Measurements from ENCODE around the gene SLC15A5.

The SLC15A5 gene

DNA sequence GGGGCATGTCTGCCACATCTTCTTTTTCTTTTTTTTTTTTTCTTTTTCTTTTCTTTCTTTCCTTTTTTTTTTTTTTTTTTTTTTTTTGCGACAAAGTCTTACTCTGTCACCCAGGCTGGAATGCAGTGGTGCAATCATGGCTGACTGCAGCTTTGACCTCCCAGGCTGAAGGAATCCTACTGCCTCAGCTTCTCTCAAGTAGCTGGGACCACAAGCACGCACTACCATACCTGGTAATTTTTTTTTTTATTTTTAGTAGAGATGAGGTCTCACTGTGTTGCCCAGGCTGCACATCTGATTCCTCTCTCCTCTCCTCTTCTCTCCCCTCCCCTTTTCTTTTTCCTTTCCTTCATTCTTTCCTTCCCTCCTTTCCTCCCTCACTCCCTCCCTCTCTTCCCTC is 18.5 kb downstream of the SLC15A5 start:
- H3K27ac ChIP-seq (ENCODE audit: low read length), result no peak overlapping the region
- no peaks in the 10 kb centered on the region for H3K9me3 ChIP-seq (replicated peaks; ENCODE audit: insufficient read depth, low read length)
- H3K4me1 ChIP-seq (ENCODE audit: low read length), result no peaks in the 10 kb centered on the region
- H4K20me1 ChIP-seq (ENCODE audit: insufficient read depth, low read length), result no peaks in the 10 kb centered on the region
- no peaks in the 10 kb centered on the region for H3F3A ChIP-seq (ENCODE audit: insufficient read depth, low read length)
- H2AFZ ChIP-seq (ENCODE audit: low read length), result no peak overlapping the region
- no peak overlapping the region for H3K9ac ChIP-seq (ENCODE audit: low read length)
- no peaks in the 10 kb centered on the region for H3K79me2 ChIP-seq (ENCODE audit: low read length)
- H3K9me2 ChIP-seq (replicated peaks; ENCODE audit: insufficient read depth, low read length), result no peaks in the 10 kb centered on the region
- H3K4me2 ChIP-seq (ENCODE audit: low read depth, low read length), result no peak overlapping the region
- no peak for TF ChIP-seq EZH2phosphoT487 (IDR thresholded peaks at IDR 0.05; ENCODE audit: low read length)
- TF ChIP-seq EZH2 (optimal IDR thresholded peaks at IDR 0.05; ENCODE audit: low read depth, low read length), result no peak
- TF ChIP-seq, protein P1, sequence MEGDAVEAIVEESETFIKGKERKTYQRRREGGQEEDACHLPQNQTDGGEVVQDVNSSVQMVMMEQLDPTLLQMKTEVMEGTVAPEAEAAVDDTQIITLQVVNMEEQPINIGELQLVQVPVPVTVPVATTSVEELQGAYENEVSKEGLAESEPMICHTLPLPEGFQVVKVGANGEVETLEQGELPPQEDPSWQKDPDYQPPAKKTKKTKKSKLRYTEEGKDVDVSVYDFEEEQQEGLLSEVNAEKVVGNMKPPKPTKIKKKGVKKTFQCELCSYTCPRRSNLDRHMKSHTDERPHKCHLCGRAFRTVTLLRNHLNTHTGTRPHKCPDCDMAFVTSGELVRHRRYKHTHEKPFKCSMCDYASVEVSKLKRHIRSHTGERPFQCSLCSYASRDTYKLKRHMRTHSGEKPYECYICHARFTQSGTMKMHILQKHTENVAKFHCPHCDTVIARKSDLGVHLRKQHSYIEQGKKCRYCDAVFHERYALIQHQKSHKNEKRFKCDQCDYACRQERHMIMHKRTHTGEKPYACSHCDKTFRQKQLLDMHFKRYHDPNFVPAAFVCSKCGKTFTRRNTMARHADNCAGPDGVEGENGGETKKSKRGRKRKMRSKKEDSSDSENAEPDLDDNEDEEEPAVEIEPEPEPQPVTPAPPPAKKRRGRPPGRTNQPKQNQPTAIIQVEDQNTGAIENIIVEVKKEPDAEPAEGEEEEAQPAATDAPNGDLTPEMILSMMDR (IDR thresholded peaks at IDR 0.05; ENCODE audit: low read length), result no peak
- DNase-seq, result no peak
- no peaks in the 10 kb centered on the region for H3K27me3 ChIP-seq (replicated peaks; ENCODE audit: insufficient read depth, low read length)
- H3K36me3 ChIP-seq (replicated peaks; ENCODE audit: insufficient read depth, low read length), result no peaks in the 10 kb centered on the region
- no peak overlapping the region for H3K4me3 ChIP-seq (ENCODE audit: low read length)

DNA sequence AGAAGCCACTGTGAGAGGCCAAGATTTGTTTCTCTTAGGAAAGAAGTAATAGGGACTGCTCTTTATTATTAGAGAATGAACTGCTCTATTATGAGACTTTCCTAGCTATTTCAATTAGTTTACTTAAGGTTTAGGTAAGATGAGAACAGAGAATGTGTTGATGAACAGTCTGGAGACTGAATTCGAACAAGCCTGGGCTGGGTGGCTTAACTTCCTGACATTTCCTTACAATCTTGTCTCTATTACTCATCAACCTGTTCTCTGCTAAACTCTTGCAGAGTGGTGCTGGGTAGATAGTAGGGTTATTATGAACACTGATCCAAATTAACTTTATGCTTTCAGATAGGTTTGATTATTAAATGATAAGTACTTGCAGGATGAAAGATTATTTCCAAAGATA is 31.2 kb downstream of the SLC15A5 start:
- no peaks in the 10 kb centered on the region; the same call in 1 of the 2 replicates for H3K9me2 ChIP-seq (replicated peaks; ENCODE audit: insufficient read depth, low read length)
- H3K4me1 ChIP-seq (ENCODE audit: low read length), result no peaks in the 10 kb centered on the region
- no peaks in the 10 kb centered on the region for H4K20me1 ChIP-seq (ENCODE audit: insufficient read depth, low read length)
- no peak overlapping the region for H3K27ac ChIP-seq (ENCODE audit: low read length)
- H3K27me3 ChIP-seq (replicated peaks; ENCODE audit: insufficient read depth, low read length), result no peaks in the 10 kb centered on the region
- no peak for DNase-seq
- H3K79me2 ChIP-seq (ENCODE audit: low read length), result no peaks in the 10 kb centered on the region
- no peaks in the 10 kb centered on the region for H3K9me3 ChIP-seq (replicated peaks; ENCODE audit: insufficient read depth, low read length)
- no peak overlapping the region for H3K4me3 ChIP-seq (ENCODE audit: low read length)
- H3K4me2 ChIP-seq (ENCODE audit: low read depth, low read length), result no peak overlapping the region
- H3F3A ChIP-seq (ENCODE audit: insufficient read depth, low read length), result no peaks in the 10 kb centered on the region
- TF ChIP-seq EZH2 (optimal IDR thresholded peaks at IDR 0.05; ENCODE audit: low read depth, low read length), result no peak
- TF ChIP-seq EZH2phosphoT487 (IDR thresholded peaks at IDR 0.05; ENCODE audit: low read length), result no peak
- TF ChIP-seq, protein P1 (IDR thresholded peaks at IDR 0.05; ENCODE audit: low read length), result no peak
- H3K36me3 ChIP-seq (replicated peaks; ENCODE audit: insufficient read depth, low read length), result no peaks in the 10 kb centered on the region
- no peak overlapping the region for H3K9ac ChIP-seq (ENCODE audit: low read length)
- H2AFZ ChIP-seq (ENCODE audit: low read length), result no peak overlapping the region

DNA sequence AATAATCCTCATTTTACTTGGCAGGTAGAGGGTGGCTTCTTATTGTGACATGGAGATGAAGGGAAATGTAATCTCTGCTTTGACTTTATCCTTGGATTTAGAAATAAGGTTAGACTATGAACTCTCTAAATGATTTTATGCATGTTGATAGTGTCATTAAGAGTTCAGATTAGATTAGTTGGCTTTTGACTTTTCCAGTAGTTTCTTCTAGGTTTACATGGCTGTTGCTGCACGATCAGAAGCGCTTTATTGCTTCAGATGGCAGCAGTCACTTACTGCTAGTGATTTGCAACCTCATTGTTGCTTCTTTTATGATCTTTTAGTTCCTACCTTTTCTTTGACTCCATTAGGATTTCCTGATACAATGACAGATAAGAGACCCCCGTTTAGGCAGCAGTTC is 32.3 kb downstream of the SLC15A5 start:
- no peak for TF ChIP-seq EZH2 (optimal IDR thresholded peaks at IDR 0.05; ENCODE audit: low read depth, low read length)
- no peak for TF ChIP-seq EZH2phosphoT487 (IDR thresholded peaks at IDR 0.05; ENCODE audit: low read length)
- TF ChIP-seq, protein P1 (IDR thresholded peaks at IDR 0.05; ENCODE audit: low read length), result no peak
- no peak overlapping the region for H2AFZ ChIP-seq (ENCODE audit: low read length)

More for the DNA sequence above, 32.3 kb downstream of the SLC15A5 start:
- no peaks in the 10 kb centered on the region for H3F3A ChIP-seq (ENCODE audit: insufficient read depth, low read length)
- H3K79me2 ChIP-seq (ENCODE audit: low read length), result no peaks in the 10 kb centered on the region
- H3K27ac ChIP-seq (ENCODE audit: low read length), result no peak overlapping the region
- DNase-seq, result no peak
- H4K20me1 ChIP-seq (ENCODE audit: insufficient read depth, low read length), result no peaks in the 10 kb centered on the region
- no peaks in the 10 kb centered on the region for H3K9me3 ChIP-seq (replicated peaks; ENCODE audit: insufficient read depth, low read length)
- H3K9me2 ChIP-seq (replicated peaks; ENCODE audit: insufficient read depth, low read length), result no peaks in the 10 kb centered on the region; the same call in 1 of the 2 replicates
- H3K36me3 ChIP-seq (replicated peaks; ENCODE audit: insufficient read depth, low read length), result no peaks in the 10 kb centered on the region
- H3K9ac ChIP-seq (ENCODE audit: low read length), result no peak overlapping the region
- no peaks in the 10 kb centered on the region for H3K4me1 ChIP-seq (ENCODE audit: low read length)
- H3K27me3 ChIP-seq (replicated peaks; ENCODE audit: insufficient read depth, low read length), result no peaks in the 10 kb centered on the region
- H3K4me2 ChIP-seq (ENCODE audit: low read depth, low read length), result no peak overlapping the region
- H3K4me3 ChIP-seq (ENCODE audit: low read length), result no peak overlapping the region

Measured in MM.1S (cell line).